Stimulated activated CD8-positive, alpha-beta memory T cell treated with anti-CD3 and anti-CD28 coated beads, Interleukin-15, amount 100 ng/mL, for 24 hours (primary cell): ENCODE data around the gene DUSP23.

Experiments used
- DNase-seq: peaks from one replicate; pipeline ENCODE4 v3.0.0-alpha.2; 2020; ENCODE audit warnings: low read depth

DUSP23 gene

GRCh38 chr1:159780583-159781582 lies at the start of gene DUSP23:
Gene DUSP23, plus strand, starts transcription at chr1:159780962. Its CDS starts 139 bp downstream, at chr1:159781101.
- peak; percentile 78 for DNase-seq

GRCh38 chr1:159737238-159737916 lies 43.4 kb upstream of the DUSP23 start:
- DNase-seq = no peak

GRCh38 chr1:159743651-159744410 lies 36.9 kb upstream of the DUSP23 start:
- no peak for DNase-seq

- DNase-seq = no peak
These were observed 34.1 kb upstream of the DUSP23 start for GRCh38 chr1:159746666-159747065.

- no peak for DNase-seq
These were observed 32.4 kb upstream of the DUSP23 start for GRCh38 chr1:159748370-159748769.

GRCh38 chr1:159749630-159750029 lies 31.1 kb upstream of the DUSP23 start:
- DNase-seq = no peak

GRCh38 chr1:159750621-159751020 lies 30.1 kb upstream of the DUSP23 start:
- DNase-seq = no peak

GRCh38 chr1:159751031-159751430 lies 29.7 kb upstream of the DUSP23 start:
- no peak for DNase-seq

GRCh38 chr1:159752135-159752580 lies 28.6 kb upstream of the DUSP23 start:
- no peak for DNase-seq

- DNase-seq = no peak
These were observed 27.4 kb upstream of the DUSP23 start for GRCh38 chr1:159753386-159753785.

GRCh38 chr1:159755451-159756007 lies 25.2 kb upstream of the DUSP23 start:
- no peak for DNase-seq

GRCh38 chr1:159756397-159756796 lies 24.4 kb upstream of the DUSP23 start:
- no peak for DNase-seq

GRCh38 chr1:159763686-159764085 lies 17.1 kb upstream of the DUSP23 start:
- no peak for DNase-seq

GRCh38 chr1:159765806-159766205 lies 15.0 kb upstream of the DUSP23 start:
- no peak for DNase-seq

GRCh38 chr1:159771127-159771895 lies 9.5 kb upstream of the DUSP23 start:
- DNase-seq = no peak

- DNase-seq = no peak
These were observed 6.3 kb upstream of the DUSP23 start for GRCh38 chr1:159774465-159774864.

GRCh38 chr1:159775716-159776115 lies 5.0 kb upstream of the DUSP23 start:
- no peak for DNase-seq

- DNase-seq = no peak
These were observed 2.5 kb upstream of the DUSP23 start for GRCh38 chr1:159778266-159778665.

GRCh38 chr1:159779403-159779851 lies 1.3 kb upstream of the DUSP23 start:
- DNase-seq = no peak

GRCh38 chr1:159781992-159782391 lies 1.2 kb downstream of the DUSP23 start:
- DNase-seq = no peak

GRCh38 chr1:159783724-159784123 lies 3.0 kb downstream of the DUSP23 start:
- DNase-seq = no peak
